ENCODE data around the gene MVB12B.

Gene MVB12B

DNA sequence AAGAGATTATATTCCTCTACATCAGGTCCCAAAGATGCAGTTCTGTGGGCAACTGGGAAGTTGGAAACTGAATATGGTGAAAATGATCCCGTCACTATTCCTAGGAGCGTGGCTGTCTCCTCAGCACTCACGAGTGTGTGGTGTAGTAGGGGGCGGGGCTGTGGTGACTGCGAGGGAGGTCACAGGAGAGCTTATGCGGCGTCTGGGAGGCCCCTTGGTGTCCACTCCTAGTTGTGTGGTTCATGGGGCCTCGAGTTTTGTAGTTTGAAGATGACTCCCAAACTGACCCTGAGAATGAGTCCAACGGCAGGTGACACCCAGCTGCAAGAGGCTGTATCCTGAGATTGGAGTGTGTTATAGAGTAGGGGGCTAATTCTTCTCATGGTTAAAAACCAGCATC, 68.2 kb downstream of the MVB12B start:
- TF ChIP-seq FOXP2 (optimal IDR thresholded peaks at IDR 0.05; ENCODE audit: borderline replicate concordance, extremely low read depth, extremely low read length, insufficient read depth) (no peak), POLR2AphosphoS5 (IDR thresholded peaks at IDR 0.05; ENCODE audit: low read depth, low read length) (no peak), REST (IDR thresholded peaks at IDR 0.05; ENCODE audit: insufficient read depth in 1 of 2, low read depth in 2 of 2, low read length in 2 of 2) (no peak), SIN3A (IDR thresholded peaks at IDR 0.05; ENCODE audit: borderline replicate concordance, insufficient read depth, low read length) (no peak), TAF1 (IDR thresholded peaks at IDR 0.05; ENCODE audit: borderline replicate concordance, insufficient read depth, low read length) (no peak)

GRCh38 chr9:126395439-126396212, 69.0 kb downstream of the MVB12B start:
- no peak for TF ChIP-seq TAF1 (IDR thresholded peaks at IDR 0.05; ENCODE audit: borderline replicate concordance, insufficient read depth, low read length)
- TF ChIP-seq REST (IDR thresholded peaks at IDR 0.05; ENCODE audit: insufficient read depth in 1 of 2, low read depth in 2 of 2, low read length in 2 of 2), result no peak
- no peak for TF ChIP-seq FOXP2 (optimal IDR thresholded peaks at IDR 0.05; ENCODE audit: borderline replicate concordance, extremely low read depth, extremely low read length, insufficient read depth)
- TF ChIP-seq SIN3A (IDR thresholded peaks at IDR 0.05; ENCODE audit: borderline replicate concordance, insufficient read depth, low read length), result no peak
- no peak for TF ChIP-seq POLR2AphosphoS5 (IDR thresholded peaks at IDR 0.05; ENCODE audit: low read depth, low read length)

- TF ChIP-seq FOXP2 (optimal IDR thresholded peaks at IDR 0.05; ENCODE audit: borderline replicate concordance, extremely low read depth, extremely low read length, insufficient read depth), result no peak
- no peak for TF ChIP-seq SIN3A (IDR thresholded peaks at IDR 0.05; ENCODE audit: borderline replicate concordance, insufficient read depth, low read length)
- TF ChIP-seq TAF1 (IDR thresholded peaks at IDR 0.05; ENCODE audit: borderline replicate concordance, insufficient read depth, low read length), result no peak
- no peak for TF ChIP-seq REST (IDR thresholded peaks at IDR 0.05; ENCODE audit: insufficient read depth in 1 of 2, low read depth in 2 of 2, low read length in 2 of 2)
- TF ChIP-seq POLR2AphosphoS5 (IDR thresholded peaks at IDR 0.05; ENCODE audit: low read depth, low read length), result no peak
These were observed 70.4 kb downstream of the MVB12B start for GRCh38 chr9:126397056-126397455.

DNA sequence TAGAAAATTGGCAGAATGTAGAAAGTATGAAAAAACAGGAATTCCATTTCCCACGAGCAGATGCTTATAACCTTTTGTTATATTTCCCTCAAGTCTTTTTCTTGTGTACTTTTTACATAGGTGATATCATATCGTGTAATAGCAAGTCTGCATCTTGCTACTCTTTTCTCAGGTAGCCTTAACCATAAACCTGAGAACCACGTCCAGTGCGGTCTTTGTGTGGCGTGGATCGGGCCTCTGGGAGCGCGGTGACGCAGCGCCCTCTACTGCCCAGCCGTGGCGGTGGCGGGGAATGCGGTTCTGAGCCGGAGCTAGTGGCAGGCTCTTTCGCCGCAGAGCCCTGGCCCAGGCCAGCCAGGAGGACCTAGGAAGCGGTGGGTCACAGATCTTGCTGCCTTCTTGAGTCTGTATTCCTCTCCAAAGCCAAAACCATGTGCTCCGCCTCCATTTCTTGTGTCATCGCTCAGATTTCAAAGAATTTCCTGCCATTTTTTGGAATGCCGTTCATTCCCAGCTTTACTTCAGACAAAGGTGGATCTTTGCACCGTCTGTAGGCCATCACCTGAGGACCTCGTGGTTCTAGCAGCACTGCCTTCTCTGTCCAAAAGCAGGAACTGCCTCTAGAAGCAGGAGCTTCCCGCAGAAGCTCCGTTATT, 71.9 kb downstream of the MVB12B start:
- no peak for TF ChIP-seq SIN3A (IDR thresholded peaks at IDR 0.05; ENCODE audit: borderline replicate concordance, insufficient read depth, low read length)
- peak; percentile 78 for TF ChIP-seq FOXP2 (optimal IDR thresholded peaks at IDR 0.05; ENCODE audit: borderline replicate concordance, extremely low read depth, extremely low read length, insufficient read depth)
- no peak for TF ChIP-seq REST (IDR thresholded peaks at IDR 0.05; ENCODE audit: insufficient read depth in 1 of 2, low read depth in 2 of 2, low read length in 2 of 2)
- TF ChIP-seq TAF1 (IDR thresholded peaks at IDR 0.05; ENCODE audit: borderline replicate concordance, insufficient read depth, low read length), result no peak
- no peak for TF ChIP-seq POLR2AphosphoS5 (IDR thresholded peaks at IDR 0.05; ENCODE audit: low read depth, low read length)

All from PFSK-1 (cell line).